B cell (primary cell): ENCODE measurements around the gene SEPTIN5.

ENCODE experiments used
- EZH2 ChIP-seq: IDR thresholded peaks from 2 replicates; pipeline ENCODE4 v1.6.1; 2012; ENCODE audit warnings: borderline replicate concordance, low read depth, mild to moderate bottlenecking, moderate library complexity, low read length; ENCODE audit not compliant: insufficient read depth, poor library complexity, severe bottlenecking
- TF ChIP-seq, protein P1 (sequence below): fragments of 200-600 bp; IDR thresholded peaks from one replicate; pipeline ENCODE4 v1.8.0; 2022; ENCODE audit warnings: antibody characterized with exemption, mild to moderate bottlenecking

DNA sequence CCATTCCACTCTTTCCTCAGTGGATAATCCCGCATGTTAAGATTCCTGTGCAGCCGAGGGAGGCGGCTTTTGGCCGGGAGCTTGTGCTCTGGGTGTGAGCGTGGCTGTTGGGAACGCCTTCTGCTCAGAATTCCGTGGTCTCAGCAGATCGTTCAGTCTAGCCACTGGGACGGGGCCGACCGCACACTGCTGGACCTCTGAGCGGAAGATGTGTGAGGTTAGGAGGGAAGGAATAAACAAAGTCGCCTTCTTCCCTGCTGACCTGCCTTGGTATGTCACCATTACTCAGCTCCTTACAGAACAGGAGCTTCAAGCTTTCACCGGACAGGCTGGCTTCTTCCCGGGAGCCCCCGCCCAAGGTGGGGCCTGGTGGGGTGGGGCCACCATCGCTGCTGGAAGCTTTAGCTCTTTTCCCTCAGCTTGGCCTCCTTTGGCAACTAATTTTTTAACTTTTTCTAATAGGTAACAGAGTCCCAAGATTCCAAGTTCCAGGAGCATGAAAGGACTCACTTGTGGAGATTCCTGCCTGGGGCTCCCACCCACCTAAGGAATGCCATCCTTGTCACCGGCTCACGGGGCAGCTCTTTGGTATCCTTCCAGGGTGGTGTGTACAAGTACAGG lies 22.5 kb upstream of the SEPTIN5 start:
- TF ChIP-seq, protein P1, sequence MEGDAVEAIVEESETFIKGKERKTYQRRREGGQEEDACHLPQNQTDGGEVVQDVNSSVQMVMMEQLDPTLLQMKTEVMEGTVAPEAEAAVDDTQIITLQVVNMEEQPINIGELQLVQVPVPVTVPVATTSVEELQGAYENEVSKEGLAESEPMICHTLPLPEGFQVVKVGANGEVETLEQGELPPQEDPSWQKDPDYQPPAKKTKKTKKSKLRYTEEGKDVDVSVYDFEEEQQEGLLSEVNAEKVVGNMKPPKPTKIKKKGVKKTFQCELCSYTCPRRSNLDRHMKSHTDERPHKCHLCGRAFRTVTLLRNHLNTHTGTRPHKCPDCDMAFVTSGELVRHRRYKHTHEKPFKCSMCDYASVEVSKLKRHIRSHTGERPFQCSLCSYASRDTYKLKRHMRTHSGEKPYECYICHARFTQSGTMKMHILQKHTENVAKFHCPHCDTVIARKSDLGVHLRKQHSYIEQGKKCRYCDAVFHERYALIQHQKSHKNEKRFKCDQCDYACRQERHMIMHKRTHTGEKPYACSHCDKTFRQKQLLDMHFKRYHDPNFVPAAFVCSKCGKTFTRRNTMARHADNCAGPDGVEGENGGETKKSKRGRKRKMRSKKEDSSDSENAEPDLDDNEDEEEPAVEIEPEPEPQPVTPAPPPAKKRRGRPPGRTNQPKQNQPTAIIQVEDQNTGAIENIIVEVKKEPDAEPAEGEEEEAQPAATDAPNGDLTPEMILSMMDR, result no peak
- no peak for TF ChIP-seq EZH2
